Large intestine (tissue), 3 donors: ENCODE measurements around the gene GMDS. TPM values are rescaled to one million over a fixed set of nuclear protein-coding genes. Genes with fewer than 3 reads are reported as not detected.

Source experiments
- DNase-seq, 2 donors: peaks; one replicate each; pipeline versions ENCODE4 v3.0.0 to v3.0.0-alpha.2; 2013
- H3K27ac ChIP-seq: one replicate; pipeline ENCODE4 v1.5.1; 2013; ENCODE audit warnings: low read length
- H3K27me3 ChIP-seq: 2 replicates; pipeline ENCODE4 v1.6.1; 2013; ENCODE audit warnings: low read length; ENCODE audit not compliant: control insufficient read depth, insufficient read depth
- H3K36me3 ChIP-seq: 2 replicates; pipeline ENCODE4 v1.6.1; 2013; ENCODE audit warnings: low read length; ENCODE audit not compliant: control insufficient read depth, insufficient read depth
- H3K4me1 ChIP-seq: one replicate; pipeline ENCODE4 v1.6.1; 2013; ENCODE audit warnings: low read length; ENCODE audit not compliant: control insufficient read depth, insufficient read depth
- H3K4me3 ChIP-seq: one replicate; pipeline ENCODE4 v1.5.1; 2013; ENCODE audit warnings: low read length
- H3K9me3 ChIP-seq: one replicate; pipeline ENCODE4 v1.6.1; 2013; ENCODE audit warnings: mild to moderate bottlenecking, low read depth, low read length, moderate library complexity; ENCODE audit not compliant: control insufficient read depth
- WGBS: methylation state at CpG from one replicate; pipeline ENCODE4 v1.1.5; 2013; ENCODE audit warnings: low lambda C conversion rate; ENCODE audit not compliant: insufficient coverage; 5-methylcytosine and 5-hydroxymethylcytosine counted together
- polyA plus RNA-seq: library from polyadenylated mRNA; unstranded; fragments of 120-200 nt; gene quantifications from one replicate; pipeline ENCODE4 v1.2.1, GENCODE V29; 2013

The GMDS gene
- polyA plus RNA-seq, 1 donor = 58.9 TPM

DNA sequence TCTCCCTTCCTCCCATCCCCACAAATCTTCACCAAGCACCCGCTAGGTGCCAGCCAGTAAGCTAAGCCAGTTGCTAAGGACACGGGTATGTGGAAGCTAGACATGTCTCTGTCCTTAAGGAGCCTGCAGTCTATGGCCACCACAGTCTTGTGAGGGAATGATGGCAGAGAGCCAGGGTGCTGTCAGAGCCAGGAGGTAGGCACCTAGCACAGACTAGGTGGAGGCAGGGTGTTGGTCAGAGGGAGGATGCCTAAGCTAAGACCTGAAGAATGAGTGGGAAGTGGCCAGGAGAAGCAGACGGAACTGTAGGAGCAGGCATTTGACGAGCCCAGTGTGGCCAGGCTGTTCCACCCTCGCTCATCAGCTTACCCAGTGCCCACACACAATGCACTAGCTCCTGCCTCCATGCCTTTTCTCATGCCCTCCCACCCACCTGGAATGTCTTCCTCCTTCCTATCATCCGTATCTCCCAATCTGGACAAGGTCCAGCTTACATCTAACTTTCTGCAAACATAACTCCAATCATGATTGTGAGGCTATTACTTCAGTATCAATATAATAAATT lies 510.1 kb downstream of the GMDS start:
- Histone ChIP-seq H3K27ac (no peak overlapping the region), H3K4me3 (no peak overlapping the region), H3K9me3 (peaks cover 3% of the 10 kb centered on the region), H3K4me1 (no peaks in the 10 kb centered on the region), H3K36me3 (peaks cover 2% of the 10 kb centered on the region), H3K27me3 (no peaks in the 10 kb centered on the region)
- WGBS = 70% methylated on average over 2 of the region's 6 CpGs
- DNase-seq = no peak

DNA sequence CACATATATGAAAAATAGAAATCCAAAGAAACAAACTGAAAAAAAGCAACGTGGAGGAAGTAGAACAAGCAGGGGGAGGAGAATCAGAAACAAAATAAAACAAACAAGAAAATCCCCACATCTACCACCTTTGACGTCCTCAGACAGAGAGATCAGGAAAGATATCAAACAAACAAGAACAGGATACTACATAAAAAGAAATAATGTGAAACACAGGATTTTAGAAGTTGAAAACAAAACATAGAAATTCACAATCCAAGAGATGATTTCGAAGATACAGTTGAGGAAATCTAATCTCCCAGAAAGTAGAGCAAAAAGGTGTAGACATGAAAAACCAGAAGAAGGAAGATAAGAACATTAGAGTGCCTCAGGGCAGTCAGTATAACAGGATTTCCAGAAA lies 514.5 kb downstream of the GMDS start:
- 57% methylated on average over 3 of the region's 3 CpGs for WGBS

DNA sequence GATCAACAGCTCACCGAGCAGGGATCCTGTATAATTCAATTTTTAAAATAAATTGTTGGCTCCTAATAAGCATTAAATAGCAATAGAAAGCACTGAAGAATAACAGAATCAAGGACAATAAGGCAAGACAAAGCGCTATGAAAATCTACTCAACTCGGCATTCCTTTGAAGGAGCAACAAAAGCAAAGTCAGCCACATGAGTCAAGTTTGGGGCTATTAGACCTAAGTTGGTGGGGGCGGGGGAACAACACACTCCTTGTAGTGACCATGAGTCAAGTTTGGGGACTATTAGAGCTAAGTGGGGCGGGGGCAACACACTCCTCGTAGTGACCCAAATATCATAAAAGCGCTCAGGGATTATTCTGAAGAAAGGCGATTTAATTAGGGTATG lies 515.7 kb downstream of the GMDS start:
- no peak overlapping the region for H3K27ac ChIP-seq
- H3K9me3 ChIP-seq = peaks cover 3% of the 10 kb centered on the region
- H3K4me3 ChIP-seq = no peak overlapping the region
- no peaks in the 10 kb centered on the region for H3K4me1 ChIP-seq
- H3K36me3 ChIP-seq = peaks cover 6% of the 10 kb centered on the region
- DNase-seq = no peak
- no peaks in the 10 kb centered on the region for H3K27me3 ChIP-seq
- WGBS = 100% methylated on average over 3 of the region's 8 CpGs

More for the DNA sequence above, 514.5 kb downstream of the GMDS start:
- no peaks in the 10 kb centered on the region for H3K27me3 ChIP-seq
- H3K36me3 ChIP-seq = peaks cover 3% of the 10 kb centered on the region
- H3K4me1 ChIP-seq = no peaks in the 10 kb centered on the region
- H3K27ac ChIP-seq = no peak overlapping the region
- no peak overlapping the region for H3K4me3 ChIP-seq
- no peak for DNase-seq
- H3K9me3 ChIP-seq = peaks cover 3% of the 10 kb centered on the region

DNA sequence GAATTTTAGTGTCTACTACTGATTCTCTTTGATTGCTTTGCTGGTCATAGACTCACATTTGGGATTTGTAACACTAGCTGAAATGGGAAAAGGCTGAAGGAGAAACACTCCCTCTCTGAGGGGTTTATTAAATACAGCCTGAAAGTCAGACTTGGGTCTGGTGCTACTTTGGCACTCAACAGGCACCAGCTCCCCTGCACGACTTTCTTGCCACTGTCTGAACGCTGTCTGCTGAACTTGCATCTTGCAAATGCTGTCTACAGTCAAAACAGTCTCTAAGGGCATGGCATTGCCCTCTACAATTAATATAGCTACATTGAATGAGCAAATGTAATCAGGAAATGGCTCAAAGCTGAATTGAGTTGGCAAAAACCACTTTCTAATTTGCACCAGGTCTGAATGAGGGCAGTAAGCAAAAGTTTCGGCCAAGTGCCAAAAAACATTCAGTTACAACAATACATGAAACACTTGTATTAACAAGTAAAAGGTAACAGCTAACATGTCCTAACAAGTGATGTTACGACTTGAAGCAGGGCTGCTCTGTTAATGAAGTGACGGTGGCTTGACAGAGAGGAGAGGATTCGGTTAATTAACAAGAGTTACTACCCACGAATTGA lies 516.2 kb downstream of the GMDS start:
- no peak overlapping the region for H3K27ac ChIP-seq
- no peaks in the 10 kb centered on the region for H3K4me1 ChIP-seq
- H3K36me3 ChIP-seq = peaks cover 7% of the 10 kb centered on the region
- H3K27me3 ChIP-seq = no peaks in the 10 kb centered on the region
- H3K9me3 ChIP-seq = peaks cover 3% of the 10 kb centered on the region
- no peak overlapping the region for H3K4me3 ChIP-seq
- DNase-seq = no peak
- WGBS = 57% methylated on average over 1 of the region's 7 CpGs

DNA sequence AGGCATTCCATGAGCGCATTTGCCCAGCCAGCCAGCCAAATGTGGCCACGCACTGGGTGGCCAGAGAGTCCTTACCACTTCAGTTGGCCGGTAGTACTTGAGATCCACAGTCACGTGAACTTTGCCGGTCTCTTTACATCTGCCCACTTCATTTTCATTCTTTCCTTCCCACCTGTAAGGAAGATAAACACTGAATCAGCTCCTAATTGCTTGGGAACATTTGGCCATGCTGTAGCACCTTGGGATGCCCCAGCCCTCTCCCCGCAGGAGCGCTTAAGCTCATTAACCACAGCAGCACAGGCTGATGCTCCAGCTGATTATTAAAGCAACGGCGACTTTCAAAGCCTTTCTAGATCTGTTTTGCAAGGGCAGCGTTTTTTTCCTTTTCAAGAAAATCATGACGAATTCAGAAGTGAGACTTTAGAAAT lies 519.0 kb downstream of the GMDS start:
- no peak overlapping the region for H3K4me3 ChIP-seq
- H3K4me1 ChIP-seq = no peaks in the 10 kb centered on the region
- H3K27me3 ChIP-seq = no peaks in the 10 kb centered on the region
- no peak for DNase-seq
- peaks cover 12% of the 10 kb centered on the region for H3K36me3 ChIP-seq
- WGBS = 85% methylated on average over 5 of the region's 11 CpGs
- no peak overlapping the region for H3K27ac ChIP-seq
- no peaks in the 10 kb centered on the region for H3K9me3 ChIP-seq

DNA sequence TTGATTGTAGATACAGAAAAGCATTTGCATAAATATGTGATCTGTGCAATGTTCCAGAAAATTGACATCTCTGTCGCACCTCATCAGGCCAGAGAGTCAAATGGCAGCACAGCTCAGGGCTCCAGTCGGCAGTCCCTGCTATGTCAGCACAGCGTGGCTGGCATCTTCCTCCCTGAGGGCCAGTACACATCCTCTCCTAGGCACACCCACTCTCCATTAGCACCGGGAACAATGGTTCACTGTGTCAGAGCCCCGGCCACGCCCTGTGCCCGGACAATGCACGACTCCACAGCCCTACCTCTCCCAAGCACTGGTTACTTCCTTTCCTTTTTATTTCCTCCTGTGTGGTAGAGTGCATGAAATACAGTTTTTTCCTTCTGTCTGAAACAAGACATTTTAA lies 520.8 kb downstream of the GMDS start:
- no peaks in the 10 kb centered on the region for H3K27me3 ChIP-seq
- H3K27ac ChIP-seq = no peak overlapping the region
- H3K36me3 ChIP-seq = peaks cover 12% of the 10 kb centered on the region
- no peaks in the 10 kb centered on the region for H3K9me3 ChIP-seq
- no peaks in the 10 kb centered on the region for H3K4me1 ChIP-seq
- DNase-seq = peak; percentile 54 to 81
- WGBS = 20% methylated on average over 1 of the region's 8 CpGs
- H3K4me3 ChIP-seq = no peak overlapping the region

DNA sequence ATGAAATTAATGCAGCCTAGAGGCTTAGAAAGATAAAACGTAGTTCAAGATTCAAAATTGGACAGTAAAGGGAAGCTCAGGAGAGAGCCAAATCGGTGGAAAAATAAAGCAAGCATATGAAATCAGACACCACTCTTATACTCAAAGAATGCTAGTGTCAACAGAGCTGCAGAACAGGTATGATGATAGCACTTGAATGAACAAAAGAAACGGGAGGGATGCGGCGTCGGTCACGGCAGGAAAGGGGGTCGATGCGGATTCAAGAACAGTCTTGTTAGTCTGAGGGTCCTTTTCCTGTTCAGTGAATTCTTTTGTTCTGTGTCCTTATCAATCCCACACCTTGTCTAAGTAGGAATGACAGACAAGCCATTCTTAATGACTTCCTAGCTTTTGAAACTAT lies 521.3 kb downstream of the GMDS start:
- H3K27ac ChIP-seq = no peak overlapping the region
- no peak for DNase-seq
- H3K9me3 ChIP-seq = no peaks in the 10 kb centered on the region
- H3K36me3 ChIP-seq = peaks cover 12% of the 10 kb centered on the region
- WGBS = 100% methylated on average over 1 of the region's 9 CpGs
- H3K4me1 ChIP-seq = no peaks in the 10 kb centered on the region
- H3K4me3 ChIP-seq = no peak overlapping the region
- no peaks in the 10 kb centered on the region for H3K27me3 ChIP-seq

DNA sequence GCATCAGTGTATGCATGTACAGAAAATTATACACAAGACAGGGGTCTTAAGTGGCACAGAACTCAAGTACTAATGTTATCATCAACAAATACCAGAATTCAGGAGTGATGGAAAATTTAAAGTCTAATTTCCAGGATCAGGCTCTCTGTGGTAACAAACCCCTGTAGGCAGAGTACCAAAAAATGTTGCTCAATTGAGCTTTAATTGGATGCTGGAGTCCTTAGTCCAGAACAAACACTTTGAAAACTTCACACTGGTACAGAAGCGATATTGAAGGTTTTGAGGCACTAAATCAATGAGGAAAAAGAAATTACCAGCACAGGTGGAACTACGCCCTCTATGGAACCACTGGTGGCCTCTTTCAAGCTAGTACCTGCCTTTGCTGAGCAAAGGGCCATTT lies 522.6 kb downstream of the GMDS start:
- no peaks in the 10 kb centered on the region for H3K4me1 ChIP-seq
- peaks cover 12% of the 10 kb centered on the region for H3K36me3 ChIP-seq
- WGBS = no CpG with 5 or more reads among the region's 2 CpGs
- no peak overlapping the region for H3K4me3 ChIP-seq
- H3K27ac ChIP-seq = no peak overlapping the region
- no peaks in the 10 kb centered on the region for H3K27me3 ChIP-seq
- H3K9me3 ChIP-seq = no peaks in the 10 kb centered on the region
- DNase-seq = no peak

DNA sequence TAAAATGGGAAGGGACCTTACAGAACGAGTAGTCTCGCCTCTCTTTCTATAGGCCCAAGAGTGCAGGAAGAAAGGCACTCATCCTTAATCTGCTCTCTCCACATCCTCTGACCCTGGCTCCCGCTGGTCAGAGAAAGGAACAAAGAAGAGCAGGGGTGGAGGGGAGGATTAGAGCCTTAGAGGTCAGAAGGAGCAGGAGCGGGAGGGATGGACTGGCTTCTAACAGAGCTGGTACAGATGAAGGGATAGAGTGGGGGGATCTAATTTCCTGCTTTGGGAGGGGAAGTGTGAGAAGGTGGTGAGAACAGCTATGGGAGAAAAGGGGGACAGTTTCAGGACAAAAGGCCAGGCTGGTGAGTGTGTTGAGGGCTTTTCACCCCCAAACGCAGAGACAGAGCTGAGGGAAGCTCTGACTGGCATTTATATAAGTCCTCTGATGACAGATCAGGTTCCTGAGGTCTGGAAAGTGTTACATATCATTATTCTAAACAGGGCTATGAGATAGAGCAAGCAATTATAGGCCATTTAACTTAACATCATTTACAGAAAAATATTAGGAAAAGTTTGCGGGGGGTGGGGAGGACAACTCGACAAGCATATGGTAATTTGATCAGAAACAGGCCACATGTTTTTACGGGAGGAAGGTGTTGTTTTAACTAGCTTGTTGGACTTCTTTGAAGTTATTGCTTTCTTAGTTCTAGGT lies 524.6 kb downstream of the GMDS start:
- 73% methylated on average over 5 of the region's 8 CpGs for WGBS
- no peaks in the 10 kb centered on the region for H3K27me3 ChIP-seq
- H3K36me3 ChIP-seq = peaks cover 14% of the 10 kb centered on the region
- no peak for DNase-seq
- H3K9me3 ChIP-seq = no peaks in the 10 kb centered on the region
- no peak overlapping the region for H3K4me3 ChIP-seq
- no peak overlapping the region for H3K27ac ChIP-seq
- H3K4me1 ChIP-seq = no peaks in the 10 kb centered on the region

DNA sequence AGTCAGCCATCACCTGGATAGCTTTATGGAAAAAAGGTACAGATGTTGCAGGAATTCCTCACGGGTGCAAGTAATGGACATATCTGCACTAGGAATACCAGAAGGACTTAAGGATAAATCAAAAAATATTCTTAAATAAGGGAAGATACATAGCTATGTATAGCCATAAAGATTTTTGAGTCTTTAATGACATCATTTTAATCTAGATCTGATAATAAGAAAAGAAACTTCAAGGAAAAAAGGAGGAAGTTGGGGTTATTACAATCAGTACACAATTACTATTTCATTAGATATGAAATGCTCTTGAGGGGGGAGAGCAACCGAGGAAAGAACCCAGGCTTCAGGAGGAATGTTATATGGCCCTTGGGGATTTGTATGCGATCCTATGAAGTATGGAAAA lies 525.5 kb downstream of the GMDS start:
- no peak for DNase-seq
- Histone ChIP-seq H3K27me3 (no peaks in the 10 kb centered on the region), H3K4me3 (no peak overlapping the region), H3K27ac (no peak overlapping the region), H3K4me1 (no peaks in the 10 kb centered on the region), H3K9me3 (no peaks in the 10 kb centered on the region), H3K36me3 (peaks cover 11% of the 10 kb centered on the region)
- 100% methylated on average over 1 of the region's 3 CpGs for WGBS
